Epithelial cell of proximal tubule (primary cell): ENCODE results near the gene STARD3NL. TPM values are rescaled to one million over a fixed set of nuclear protein-coding genes. Genes with fewer than 3 reads are reported as not detected.
A peak's percentile ranks its signal among the peaks of the same experiment; 100 is the strongest.

Source experiments
- DNase-seq: peaks from one replicate; pipeline ENCODE4 v3.0.0-alpha.2; 2011; ENCODE audit warnings: low read depth
- H3K4me3 ChIP-seq: 2 replicates; pipeline ENCODE4 v1.5.1; 2011; ENCODE audit warnings: low read depth, mild to moderate bottlenecking, low read length
- CTCF ChIP-seq: conservative IDR thresholded peaks from 2 replicates; pipeline ENCODE4 v1.5.1; 2012; ENCODE audit warnings: low read depth, mild to moderate bottlenecking, low read length
- total RNA-seq: library from RNA; depleted of rRNA; stranded (reverse); fragments of >200 nt; gene quantifications from 2 replicates; pipeline ENCODE4 v1.2.3, GENCODE V29; 2015

Gene STARD3NL
- total RNA-seq, 1 donor from 2014 or later, result 51.8 TPM

GRCh38 chr7:38206071-38206470 is 28.0 kb downstream of the STARD3NL start:
- TF ChIP-seq CTCF, result no peak
- H3K4me3 ChIP-seq, result no peak overlapping the region
- no peak for DNase-seq

GRCh38 chr7:38207843-38208242 is 29.8 kb downstream of the STARD3NL start:
- no peak overlapping the region for H3K4me3 ChIP-seq
- DNase-seq, result no peak
- no peak for TF ChIP-seq CTCF

GRCh38 chr7:38211486-38211885 is 33.4 kb downstream of the STARD3NL start:
- no peak for DNase-seq
- no peak for TF ChIP-seq CTCF
- H3K4me3 ChIP-seq, result no peak overlapping the region

- H3K4me3 ChIP-seq, result no peak overlapping the region
- DNase-seq, result no peak
- TF ChIP-seq CTCF, result no peak
These were observed 33.9 kb downstream of the STARD3NL start for GRCh38 chr7:38211940-38212339.

- H3K4me3 ChIP-seq, result no peak overlapping the region
- no peak for TF ChIP-seq CTCF
- peak; percentile 71 for DNase-seq
These were observed 37.1 kb downstream of the STARD3NL start for GRCh38 chr7:38215115-38215514.

GRCh38 chr7:38215735-38216670 is 38.0 kb downstream of the STARD3NL start:
- peak; percentile 100 for TF ChIP-seq CTCF
- H3K4me3 ChIP-seq, result no peak overlapping the region
- DNase-seq, result peak; percentile 63

- no peak overlapping the region for H3K4me3 ChIP-seq
- no peak for DNase-seq
- TF ChIP-seq CTCF, result no peak
These were observed 39.6 kb downstream of the STARD3NL start for GRCh38 chr7:38217672-38218071.
